ENCODE measurements around the gene CDHR2.

DNA sequence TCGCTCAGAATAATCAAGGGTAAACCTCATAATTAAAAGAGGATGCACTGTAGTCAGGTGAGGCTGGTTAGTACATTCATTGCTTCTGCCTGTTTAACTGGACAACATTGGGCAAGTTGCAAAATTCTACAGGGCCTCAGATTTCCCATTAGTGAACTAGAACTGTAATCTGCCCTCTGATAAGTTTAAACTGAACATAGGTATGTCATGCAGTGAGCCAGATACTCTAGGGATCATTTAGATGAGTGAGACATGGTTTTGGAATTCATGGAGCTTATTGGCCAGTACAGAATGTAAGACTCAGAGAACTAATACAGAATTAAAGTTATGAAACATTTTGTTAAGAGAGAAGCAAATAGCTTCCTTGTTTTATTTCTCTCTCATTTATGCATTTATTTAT, 47.8 kb upstream of the CDHR2 start:
- TF ChIP-seq, protein P1, sequence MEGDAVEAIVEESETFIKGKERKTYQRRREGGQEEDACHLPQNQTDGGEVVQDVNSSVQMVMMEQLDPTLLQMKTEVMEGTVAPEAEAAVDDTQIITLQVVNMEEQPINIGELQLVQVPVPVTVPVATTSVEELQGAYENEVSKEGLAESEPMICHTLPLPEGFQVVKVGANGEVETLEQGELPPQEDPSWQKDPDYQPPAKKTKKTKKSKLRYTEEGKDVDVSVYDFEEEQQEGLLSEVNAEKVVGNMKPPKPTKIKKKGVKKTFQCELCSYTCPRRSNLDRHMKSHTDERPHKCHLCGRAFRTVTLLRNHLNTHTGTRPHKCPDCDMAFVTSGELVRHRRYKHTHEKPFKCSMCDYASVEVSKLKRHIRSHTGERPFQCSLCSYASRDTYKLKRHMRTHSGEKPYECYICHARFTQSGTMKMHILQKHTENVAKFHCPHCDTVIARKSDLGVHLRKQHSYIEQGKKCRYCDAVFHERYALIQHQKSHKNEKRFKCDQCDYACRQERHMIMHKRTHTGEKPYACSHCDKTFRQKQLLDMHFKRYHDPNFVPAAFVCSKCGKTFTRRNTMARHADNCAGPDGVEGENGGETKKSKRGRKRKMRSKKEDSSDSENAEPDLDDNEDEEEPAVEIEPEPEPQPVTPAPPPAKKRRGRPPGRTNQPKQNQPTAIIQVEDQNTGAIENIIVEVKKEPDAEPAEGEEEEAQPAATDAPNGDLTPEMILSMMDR (IDR thresholded peaks at IDR 0.05), result no peak
- no peak for TF ChIP-seq POLR2A (IDR thresholded peaks at IDR 0.05)

Measured in heart left ventricle (tissue), 13 donors.